HG03196 (cell line): ENCODE results near the gene CHTF18.
A peak's percentile ranks its signal among the peaks of the same experiment; 100 is the strongest.
"Not testable (repeated sequence)": the region's sequence is repeated elsewhere in the genome, so short reads cannot be mapped to it uniquely, and the experiment has no call there.

ENCODE experiments used
- ATAC-seq: cut with Tn5 transposase; IDR thresholded peaks from one replicate; pipeline ENCODE4 v1.9.1; 2021; ENCODE audit not compliant: unreplicated experiment

Gene CHTF18

DNA sequence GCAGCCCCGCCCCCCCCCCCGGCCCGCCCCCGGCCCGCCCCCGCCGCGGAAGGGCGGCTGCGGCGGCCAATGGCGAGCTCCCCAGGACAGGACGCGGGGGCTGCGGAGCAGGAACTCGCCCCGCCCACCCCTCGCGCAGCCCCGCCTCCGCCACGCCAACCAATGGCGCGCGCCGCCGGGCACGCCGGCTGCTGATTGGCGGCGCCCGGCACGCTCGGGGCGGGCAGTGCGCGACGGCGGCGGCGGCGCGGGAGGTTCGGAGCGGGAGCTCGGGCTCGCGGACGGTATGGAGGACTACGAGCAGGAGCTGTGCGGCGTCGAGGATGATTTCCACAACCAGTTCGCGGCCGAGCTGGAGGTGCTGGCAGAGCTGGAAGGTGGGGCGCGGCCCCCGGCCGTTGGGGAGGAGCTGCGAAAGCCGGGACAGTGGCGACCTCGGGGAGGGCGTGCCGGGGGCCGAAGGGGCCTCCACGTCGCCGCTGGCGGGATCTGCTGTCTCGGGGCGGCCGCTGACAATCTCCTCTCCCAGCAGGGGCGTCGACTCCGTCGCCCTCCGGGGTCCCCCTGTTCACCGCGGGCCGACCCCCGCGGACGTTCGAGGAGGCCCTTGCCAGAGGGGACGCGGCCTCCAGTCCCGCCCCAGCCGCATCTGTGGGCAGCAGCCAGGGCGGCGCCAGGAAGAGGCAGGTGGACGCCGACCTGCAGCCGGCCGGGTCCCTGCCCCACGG is at the start of gene CHTF18:
TSS of gene CHTF18 (plus strand) at position 222 of the 728 bp plus-strand sequence. CDS start at position 287, 65 bp downstream.
- ATAC-seq, result peak; percentile 59

DNA sequence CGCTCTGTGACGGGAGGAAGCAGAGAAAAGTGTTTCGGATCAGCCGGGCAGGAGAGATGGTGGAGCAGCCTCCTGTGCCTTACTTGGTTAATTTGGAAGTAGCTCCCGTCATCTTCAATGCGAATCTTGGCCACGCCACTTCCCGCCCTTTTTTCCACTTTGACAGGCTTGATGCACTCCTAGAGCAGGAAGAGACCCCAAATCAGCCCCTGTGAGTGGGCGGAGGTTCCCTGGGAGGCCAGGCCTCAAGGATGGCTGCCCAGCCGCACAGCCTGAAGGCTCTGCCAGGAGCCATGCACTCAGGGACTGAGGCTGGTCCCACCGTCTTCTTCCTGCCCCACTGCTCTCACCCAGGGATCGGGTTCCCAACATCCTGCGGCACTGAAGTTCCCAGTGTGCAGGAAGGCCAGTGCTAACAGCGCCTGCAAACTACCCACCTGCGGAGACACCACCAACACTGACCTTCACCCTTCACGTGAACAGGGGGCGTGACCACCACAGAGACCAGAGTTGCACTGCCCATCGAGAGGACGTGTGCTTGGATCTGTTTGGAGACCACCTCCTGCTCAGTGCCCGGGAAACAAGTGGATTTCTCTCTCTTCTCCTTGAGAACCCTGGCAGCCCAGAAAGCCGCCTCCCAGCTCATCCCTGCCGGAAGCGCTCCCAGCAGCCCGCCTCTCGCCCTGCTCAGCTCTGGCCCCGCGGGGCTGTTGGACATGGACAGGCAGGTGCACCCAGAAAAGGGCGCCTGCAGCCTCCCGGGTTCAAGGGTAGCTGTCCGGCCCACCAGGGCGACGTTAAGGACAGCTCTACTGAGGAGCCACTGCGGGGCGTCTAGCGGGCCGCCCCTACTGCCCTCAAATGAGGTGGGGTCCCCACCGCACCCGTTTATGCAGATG is 48.6 kb upstream of the CHTF18 start:
- ATAC-seq, result no peak

DNA sequence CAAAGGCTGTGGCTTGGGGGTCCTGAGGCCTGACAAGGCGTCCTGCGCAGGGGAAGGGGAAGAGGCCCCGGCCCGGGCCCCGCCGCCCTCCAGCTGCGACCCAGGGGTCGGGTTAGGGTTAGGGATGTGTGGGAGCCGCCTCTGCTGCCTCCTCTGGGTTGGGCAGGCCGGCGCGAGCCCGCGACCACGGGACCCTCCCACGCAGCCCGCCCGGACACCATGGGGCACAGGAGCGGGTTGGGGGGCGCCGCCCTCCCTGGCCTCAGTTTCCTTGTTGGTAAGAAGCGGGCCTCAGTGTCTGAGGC is 48.0 kb upstream of the CHTF18 start:
- ATAC-seq, result peak; percentile 8

- ATAC-seq, result peak; percentile 71
These were observed 47.5 kb upstream of the CHTF18 start, which contains the start of gene CIAO3 for GRCh38 chr16:740764-741505. Gene CIAO3, minus strand, starts transcription at chr16:740997. Its CDS starts 12 bp downstream, at chr16:740985.

GRCh38 chr16:741986-742629 is 46.3 kb upstream of the CHTF18 start:
- no peak for ATAC-seq

DNA sequence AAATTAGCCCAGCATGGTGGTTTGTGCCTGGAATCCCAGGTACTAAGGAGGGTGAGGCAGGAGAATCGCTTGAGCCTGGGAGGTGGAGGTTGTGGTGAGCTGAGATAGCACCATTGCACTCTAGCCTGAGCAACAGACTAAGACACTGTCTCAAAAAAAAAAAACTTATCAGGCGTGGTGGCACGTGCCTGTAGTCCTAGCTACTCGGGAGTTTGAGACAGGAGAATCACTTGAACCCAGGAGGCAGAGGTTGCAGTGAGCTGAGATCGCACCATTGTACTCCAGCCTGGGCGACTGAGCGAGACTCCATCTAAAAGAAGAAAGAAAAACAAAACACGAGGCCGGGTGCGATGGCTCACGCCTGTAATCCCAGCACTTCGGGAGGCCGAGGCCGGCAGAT is 45.5 kb upstream of the CHTF18 start:
- ATAC-seq, result not testable (repeated sequence)

GRCh38 chr16:743794-744500 is 44.5 kb upstream of the CHTF18 start:
- no peak for ATAC-seq

GRCh38 chr16:745739-746138 is 42.7 kb upstream of the CHTF18 start:
- ATAC-seq, result no peak

DNA sequence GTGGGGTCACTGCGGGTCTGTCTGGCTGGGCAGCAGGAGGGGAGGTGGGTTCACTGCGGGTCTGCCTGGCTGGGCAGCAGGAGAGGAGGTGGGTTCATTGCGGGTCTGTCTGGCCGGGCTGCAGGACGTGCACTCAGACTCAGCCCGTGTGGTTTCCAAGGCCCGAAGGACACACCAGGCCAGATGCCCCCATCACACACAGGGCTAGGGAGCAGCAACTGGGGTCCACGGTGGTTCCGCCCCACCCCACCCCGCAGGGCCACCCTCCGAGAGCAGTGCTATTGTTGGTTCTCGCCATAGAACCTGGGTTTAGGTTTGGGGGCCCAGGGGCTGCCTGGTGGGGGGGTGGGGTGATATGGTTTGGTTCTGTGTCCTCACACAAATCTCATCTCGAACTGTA is 41.8 kb upstream of the CHTF18 start:
- ATAC-seq, result no peak

DNA sequence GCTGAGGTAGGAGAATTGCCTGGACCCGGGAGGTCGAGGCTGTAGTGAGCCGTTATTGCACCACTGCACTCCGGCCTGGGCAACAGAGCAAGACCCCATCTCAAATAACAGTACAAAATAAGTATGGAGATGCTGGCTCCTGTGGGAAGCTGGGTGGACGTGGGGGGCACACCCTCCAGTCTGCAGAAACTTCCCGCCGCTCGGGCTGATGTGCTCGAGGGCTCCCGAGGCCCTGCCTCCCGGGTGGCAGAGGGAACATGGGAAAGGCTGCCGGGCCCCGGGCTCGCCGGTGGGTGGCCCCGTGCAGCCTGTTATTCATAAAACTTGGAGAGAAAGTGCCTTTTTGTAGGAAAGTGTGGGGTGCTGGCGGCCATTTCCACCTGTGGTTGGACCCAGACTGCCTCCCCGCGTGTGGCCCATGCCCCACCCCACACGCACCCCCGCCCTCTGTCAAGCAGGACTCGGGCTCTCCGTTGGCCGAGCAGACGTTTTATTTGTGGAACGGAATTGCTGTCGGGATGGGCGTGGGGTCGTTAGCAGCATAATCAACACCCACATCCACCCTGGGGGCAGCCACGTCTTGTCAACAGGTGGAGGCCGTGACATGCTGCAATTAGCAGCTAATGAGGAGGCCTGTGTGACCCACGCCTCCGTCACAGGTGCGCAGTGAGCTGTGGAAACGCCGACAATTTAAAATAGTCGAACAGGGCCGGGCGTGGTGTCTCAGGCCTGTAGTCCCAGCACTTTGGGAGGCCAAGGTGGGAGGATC is 40.3 kb upstream of the CHTF18 start:
- no peak for ATAC-seq

- ATAC-seq, result no peak
These were observed 39.4 kb upstream of the CHTF18 start for GRCh38 chr16:749010-749409.

DNA sequence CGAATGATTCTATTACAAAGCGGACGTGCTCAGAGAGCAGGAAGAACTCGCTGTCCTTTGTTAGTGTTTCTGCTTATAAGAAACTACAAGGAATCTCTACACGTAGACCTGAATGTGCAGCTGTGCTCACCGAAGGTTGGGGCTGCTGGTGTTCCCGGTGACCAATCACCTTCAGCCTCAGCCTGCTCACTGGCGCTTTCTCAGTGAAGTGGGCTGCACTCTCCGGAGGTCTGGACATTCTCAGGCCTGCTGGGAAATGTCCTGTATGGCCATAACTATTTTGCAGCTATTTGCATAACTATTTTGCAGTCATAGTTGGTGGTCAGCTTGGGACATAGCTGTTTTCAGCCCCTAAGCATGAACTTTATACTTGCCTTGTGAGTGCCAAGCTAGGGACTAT is 37.9 kb upstream of the CHTF18 start:
- no peak for ATAC-seq

DNA sequence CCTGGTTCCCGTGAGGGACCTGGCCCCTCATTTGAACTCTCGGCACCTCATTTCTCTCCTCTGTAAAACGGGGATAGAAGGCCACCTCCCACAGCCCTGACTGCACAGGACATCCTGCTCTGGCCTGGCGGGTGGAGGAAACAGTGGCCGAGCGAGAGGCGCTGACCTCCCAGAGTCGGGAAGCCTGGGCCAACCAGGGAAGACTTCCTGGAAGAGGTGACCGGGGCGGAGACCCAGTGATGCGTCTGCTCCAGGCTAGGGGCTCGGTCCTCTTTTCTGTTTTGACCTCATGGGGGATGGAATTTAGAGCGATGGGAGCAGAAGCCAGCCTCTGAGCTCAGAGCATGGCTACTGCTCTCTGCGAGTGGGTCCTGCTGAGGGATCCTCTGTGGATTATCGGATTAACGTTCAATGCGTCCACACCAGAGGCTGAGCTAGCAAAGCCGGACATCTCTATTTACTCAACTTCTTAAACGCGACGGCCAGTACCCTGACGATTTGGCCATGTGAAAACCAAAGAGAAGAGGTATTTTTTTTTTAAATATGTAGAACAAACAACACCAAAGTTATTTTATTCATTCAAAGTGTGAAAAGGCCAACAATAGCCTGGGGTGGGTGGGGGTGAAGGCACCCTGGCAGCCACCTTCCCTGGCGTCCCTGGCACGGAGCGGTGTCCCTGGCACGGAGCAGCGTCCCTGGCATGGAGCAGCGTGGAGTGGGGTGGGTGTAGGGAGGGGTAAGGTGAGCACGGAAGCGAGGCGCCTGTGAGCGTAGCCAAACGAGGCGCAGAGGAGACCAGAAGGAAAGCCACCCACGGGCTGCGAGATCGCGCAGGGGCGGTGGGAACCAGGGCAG is 37.0 kb upstream of the CHTF18 start:
- no peak for ATAC-seq

DNA sequence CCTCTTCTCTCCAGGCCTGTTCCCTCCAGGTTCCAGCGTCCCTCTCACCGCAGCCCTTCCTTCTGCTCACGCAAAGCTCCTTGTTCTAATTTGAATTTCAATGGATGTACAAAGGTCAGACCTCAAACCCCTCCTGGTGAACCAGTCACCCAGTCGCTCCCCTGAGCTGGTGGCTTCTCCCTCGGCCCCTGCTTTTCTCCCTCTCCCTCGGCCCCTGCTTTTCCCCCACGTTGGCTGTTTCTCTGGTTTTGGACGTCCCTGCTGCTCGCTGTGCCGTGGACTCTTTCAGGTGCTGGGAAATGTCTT is 36.5 kb upstream of the CHTF18 start:
- ATAC-seq, result no peak

GRCh38 chr16:754121-754607 is 34.3 kb upstream of the CHTF18 start:
- ATAC-seq, result not testable (repeated sequence)

- no peak for ATAC-seq
These were observed 33.8 kb upstream of the CHTF18 start for GRCh38 chr16:754656-755055.

DNA sequence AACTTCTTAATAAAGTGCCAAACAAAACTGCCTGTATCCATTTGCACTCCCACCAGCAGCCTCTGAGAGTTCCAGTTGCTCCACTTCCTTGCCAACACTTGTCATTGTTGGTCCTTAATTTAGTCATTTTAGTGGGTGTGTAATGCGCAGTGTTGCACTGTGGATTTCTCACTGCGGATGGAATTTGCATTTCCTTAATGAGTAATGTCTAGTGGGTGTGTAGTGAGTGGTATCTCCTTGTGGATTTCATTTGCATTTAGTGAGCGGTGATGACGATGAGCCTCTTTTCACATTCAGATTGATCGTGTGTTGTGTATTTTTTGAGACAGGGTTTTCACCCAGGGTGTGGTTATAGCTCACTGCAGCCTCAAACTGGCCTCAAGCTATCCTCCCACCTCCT is 32.0 kb upstream of the CHTF18 start:
- no peak for ATAC-seq

- no peak for ATAC-seq
These were observed 29.1 kb upstream of the CHTF18 start for GRCh38 chr16:759110-759910.
